Skin epidermis (tissue), 12 donors: ENCODE data around the gene ITPKB.

Experiments
- H3K27ac ChIP-seq, 21 experiments: fragments of 200-600 bp; sonication (generic) in 11 of 21; one replicate each; pipeline ENCODE4 v1.5.0; 2020; ENCODE audit warnings: mild to moderate bottlenecking in 3 of 21, inconsistent platforms in 2 of 21, moderate library complexity in 2 of 21
- H3K4me3 ChIP-seq, 7 experiments: fragments of 200-600 bp; sonication (generic) in 2 of 7; one replicate each; pipeline ENCODE4 v1.5.0; 2020; ENCODE audit warnings: inconsistent platforms in 2 of 7, mild to moderate bottlenecking in 2 of 7, moderate library complexity in 1 of 7

The ITPKB gene

DNA sequence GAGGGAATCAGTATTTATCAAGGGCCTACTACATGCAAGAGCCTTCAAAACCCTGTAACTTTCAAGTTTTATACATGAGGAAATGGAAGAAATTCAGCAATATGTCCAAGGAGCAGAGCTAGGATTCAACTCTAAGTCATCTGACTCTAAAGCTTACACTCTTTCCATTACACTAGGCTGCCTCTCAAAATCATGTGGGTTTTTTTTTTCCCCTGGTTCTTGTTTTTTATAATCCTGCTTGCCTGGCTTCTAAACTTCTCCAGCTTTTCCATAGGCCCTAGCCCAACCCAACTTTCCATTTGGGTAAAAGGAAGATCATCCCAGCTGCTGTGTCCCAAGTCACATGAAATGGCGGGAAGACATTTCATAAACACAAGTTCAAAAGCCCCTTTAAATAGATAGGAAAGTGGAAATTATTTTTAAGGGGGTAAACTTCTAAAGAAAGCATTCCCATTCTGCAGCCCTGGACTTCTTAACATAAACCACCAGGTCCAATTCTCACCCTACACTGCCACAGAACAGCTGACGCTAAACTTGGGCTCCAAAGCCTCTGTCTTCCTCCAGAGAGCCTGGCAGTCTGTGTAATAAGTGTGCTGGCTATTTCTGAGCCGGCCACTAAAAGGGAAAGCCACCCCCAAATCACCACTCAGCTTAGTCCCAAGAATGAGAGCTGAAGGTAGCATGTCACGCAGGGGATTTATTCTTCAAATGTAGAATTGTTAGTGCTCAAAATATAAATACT, 46.9 kb downstream of the ITPKB start:
- Histone ChIP-seq H3K27ac (peak overlapping the region in 17 of 21 experiments; percentile 2 to 79 (median 52)), H3K4me3 (no peak overlapping the region)

DNA sequence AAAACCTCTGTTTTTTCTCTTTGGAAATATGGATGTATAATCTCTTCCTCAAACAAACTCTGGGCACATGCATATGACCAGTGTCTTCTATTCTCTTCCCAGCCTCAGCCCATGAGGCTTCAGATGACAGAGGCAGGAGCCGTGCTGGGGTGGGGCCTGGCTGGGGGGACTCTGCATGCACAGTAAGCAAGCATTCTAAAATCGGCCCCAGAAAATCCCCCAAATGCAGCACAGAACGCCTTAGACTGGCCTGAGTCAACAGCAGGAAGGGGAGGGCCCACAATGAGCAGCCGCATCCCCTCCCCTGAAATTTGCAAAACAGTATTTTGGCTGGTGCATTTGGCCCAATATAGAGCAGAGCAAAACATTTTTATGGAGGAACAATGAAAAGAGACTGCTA, 47.8 kb downstream of the ITPKB start:
- no peak overlapping the region for H3K4me3 ChIP-seq

DNA sequence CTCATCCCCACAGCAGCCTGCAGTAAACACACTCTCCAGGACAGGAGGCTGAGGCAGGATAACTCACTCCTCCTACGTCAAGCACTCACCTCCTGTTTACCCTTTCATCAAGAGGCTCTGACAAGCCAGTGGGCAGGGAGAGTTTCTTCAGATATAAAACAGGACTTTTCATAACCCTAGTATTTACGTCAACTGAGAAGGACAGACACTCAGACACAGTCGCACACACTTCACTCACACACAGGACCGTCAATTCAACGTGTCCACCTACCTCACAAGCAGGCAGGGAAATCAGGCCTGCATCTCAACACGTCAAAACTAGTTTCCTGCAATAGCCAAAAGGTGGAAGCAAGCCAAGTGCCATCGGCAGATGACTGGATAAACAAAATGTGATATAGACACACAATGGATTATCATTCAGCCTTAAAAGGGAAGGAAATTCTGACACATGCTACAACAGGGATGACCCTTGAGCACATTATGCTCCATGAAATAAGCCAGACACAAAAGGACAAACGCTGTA, 48.6 kb downstream of the ITPKB start:
- Histone ChIP-seq H3K4me3 (no peak overlapping the region), H3K27ac (peak overlapping the region in 19 of 21 experiments; percentile 2 to 79 (median 52))

More for the DNA sequence above, 47.8 kb downstream of the ITPKB start:
- H3K27ac ChIP-seq, result peak overlapping the region in 18 of 21 experiments; percentile 2 to 79 (median 52)

DNA sequence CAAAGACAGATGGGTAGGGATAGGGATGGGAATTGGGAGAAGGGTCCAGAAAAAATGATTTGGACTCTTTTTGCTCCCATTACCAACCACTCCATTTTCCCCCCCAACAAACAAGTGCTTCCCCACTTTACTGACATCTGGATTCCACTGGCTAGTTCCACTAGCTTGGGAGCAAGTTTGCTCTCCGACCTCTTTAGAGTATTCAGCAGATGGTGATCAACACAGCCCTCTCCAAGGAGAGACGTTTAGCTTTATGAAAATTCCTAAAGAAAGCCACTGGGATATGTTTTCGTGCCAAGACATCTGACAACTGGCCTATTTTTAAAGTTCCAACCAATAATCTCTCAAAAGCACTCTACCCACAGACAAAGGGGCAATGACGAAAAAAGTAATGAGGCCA, 50.3 kb downstream of the ITPKB start:
- H3K27ac ChIP-seq, result peak overlapping the region in 9 of 21 experiments; percentile 1 to 73 (median 54)
- H3K4me3 ChIP-seq, result no peak overlapping the region

DNA sequence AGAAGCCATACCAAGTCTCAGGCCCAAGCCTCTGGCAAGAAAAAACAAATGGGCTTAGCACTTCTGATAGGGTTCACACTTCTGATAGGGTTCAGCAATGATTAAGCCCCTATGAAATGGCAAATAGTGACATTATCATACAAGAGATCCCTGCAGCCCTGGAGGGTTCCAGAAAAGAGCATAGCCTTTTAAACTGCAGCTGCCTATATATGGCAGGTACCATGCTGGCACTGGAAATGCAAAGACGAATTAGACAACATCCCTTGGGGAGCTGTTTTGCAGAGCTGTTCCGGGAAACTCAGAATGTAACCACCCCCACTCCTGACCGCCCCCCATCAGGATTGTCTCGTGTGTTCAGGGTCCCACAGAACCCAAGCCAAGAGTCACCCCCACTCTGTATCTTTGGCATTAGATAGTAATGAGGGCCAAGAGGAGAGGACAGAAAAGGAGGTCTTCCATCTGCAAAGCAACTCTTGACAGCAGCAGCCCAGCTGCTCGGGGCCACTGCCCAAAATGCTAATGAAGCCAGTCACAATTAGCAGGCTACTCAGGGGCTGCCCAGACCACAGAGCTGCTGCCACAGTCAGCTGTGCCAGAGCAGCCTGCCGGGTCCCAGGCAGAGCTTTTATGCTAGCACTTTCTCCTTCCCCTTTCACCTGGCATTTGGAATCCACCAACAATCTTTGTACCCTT, 50.9 kb downstream of the ITPKB start:
- H3K27ac ChIP-seq, result peak overlapping the region in 9 of 21 experiments; percentile 1 to 73 (median 54)
- no peak overlapping the region for H3K4me3 ChIP-seq

DNA sequence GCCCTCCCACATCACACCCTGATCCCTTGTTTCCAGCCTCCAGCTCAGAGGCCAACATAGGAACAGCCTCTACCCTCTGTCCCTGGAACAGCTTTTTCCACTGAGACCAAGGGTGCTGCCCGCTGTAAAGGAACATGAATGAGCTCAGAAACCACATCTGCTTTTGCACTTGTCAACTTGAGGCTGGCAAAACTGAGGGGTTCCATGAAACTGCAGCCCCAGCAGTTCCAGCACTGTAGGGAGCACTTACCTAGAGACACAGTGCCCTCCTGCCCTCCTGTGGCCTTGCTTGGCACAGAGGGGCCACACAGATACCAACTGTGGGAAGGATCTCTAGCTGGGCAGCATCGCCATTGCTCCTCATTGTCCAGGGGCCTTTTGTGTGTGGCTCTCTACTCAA, 51.7 kb downstream of the ITPKB start:
- Histone ChIP-seq H3K4me3 (no peak overlapping the region), H3K27ac (peak overlapping the region in 5 of 21 experiments; percentile 10 to 55 (median 48))

DNA sequence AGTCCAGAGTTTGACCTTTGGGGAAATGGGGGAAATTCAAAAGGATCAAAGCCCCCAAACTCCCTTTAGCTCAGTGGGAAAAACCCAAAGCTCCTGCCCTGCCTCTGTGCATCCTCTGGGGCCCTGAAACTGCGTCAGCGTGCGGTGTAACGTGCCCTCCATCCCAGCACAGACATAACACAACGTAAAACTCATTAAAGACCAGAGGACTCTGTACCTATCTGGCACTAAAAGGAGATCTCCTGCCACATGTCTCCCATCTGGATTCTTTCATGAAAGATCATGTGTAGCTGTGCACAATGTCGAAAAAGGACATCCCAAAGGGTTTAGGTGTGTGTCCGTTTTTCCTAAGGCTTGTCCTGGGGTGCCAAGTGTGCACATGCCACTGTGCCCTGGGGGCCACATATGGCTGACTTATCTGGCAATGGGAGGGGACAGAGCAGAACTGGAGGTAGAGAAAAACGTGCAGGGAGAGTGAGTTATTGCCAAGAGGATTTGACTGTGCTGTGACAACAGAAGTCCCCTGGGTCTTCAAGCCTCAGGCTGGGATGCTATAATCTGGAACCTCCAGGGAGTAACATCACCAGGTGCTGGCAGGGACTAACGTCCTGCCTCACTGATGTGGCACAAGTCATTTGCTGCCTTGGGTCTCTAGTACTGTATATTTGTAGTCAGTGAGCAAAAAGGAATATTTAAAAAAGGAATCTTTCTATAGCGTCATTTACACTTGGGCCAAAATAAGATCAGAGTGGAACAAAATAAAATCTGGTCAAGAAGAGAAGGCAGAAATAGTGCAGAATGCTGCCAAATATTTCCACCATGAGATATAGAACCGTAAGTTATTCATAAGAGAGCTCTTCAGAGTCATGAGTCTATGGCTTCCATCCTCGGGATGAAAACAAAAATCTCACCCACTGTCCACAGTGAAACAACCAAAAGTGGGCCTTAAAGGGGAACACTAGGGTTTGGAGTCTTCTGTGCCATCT, 52.3 kb downstream of the ITPKB start:
- no peak overlapping the region for H3K4me3 ChIP-seq
- peak overlapping the region in 2 of 21 experiments; percentile 48 to 54 for H3K27ac ChIP-seq

DNA sequence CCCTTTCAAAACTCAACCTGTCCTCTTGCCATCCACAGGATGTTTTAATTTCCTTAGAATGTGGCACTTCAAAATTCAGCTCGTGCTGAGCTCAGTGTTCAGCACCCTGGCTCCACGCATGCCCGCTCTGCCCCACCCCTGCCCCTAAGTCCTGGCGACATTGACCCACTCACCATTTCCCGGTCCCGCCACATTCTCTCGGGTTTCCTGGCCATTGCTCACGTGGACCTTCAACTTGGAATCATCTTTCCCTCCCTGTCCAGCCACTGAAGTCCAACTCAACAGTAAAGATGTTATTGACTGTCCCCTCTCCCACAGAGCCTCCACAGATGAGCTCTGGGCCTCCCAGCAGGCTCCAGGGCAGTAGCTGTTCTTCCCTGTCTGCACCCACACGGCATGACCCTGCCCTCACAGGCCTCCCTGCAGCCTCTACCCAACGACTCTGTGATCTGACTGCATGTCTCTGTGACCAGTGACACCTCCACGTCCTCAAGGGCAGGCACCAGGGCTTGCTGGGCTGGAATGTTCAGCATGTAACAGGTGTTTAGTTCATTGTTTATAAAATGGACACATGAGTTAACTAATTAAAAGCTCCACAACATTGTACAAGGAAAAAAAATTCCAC, 53.8 kb downstream of the ITPKB start:
- Histone ChIP-seq H3K27ac (peak overlapping the region in 3 of 21 experiments; percentile 14 to 17 (median 15)), H3K4me3 (no peak overlapping the region)

DNA sequence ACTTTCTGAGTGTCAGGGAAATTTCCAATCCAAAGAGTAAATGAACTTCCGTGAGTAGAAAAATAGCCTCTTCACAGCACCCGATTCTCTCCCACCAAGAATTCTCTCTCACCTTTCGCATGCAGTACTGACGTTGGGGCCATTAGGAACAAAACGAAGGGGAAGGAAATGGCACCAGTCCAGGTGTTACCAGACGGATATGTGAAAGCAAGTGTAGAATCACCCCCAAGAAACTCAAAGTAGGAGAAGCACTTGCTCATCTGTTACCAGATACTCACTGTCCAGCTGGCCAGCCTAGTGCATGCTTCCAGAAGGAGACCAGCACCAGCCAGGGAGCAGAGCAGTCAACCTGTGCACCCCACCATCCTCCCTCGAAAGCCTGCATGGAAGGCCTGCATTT, 55.1 kb downstream of the ITPKB start:
- Histone ChIP-seq H3K4me3 (no peak overlapping the region), H3K27ac (no peak overlapping the region)

DNA sequence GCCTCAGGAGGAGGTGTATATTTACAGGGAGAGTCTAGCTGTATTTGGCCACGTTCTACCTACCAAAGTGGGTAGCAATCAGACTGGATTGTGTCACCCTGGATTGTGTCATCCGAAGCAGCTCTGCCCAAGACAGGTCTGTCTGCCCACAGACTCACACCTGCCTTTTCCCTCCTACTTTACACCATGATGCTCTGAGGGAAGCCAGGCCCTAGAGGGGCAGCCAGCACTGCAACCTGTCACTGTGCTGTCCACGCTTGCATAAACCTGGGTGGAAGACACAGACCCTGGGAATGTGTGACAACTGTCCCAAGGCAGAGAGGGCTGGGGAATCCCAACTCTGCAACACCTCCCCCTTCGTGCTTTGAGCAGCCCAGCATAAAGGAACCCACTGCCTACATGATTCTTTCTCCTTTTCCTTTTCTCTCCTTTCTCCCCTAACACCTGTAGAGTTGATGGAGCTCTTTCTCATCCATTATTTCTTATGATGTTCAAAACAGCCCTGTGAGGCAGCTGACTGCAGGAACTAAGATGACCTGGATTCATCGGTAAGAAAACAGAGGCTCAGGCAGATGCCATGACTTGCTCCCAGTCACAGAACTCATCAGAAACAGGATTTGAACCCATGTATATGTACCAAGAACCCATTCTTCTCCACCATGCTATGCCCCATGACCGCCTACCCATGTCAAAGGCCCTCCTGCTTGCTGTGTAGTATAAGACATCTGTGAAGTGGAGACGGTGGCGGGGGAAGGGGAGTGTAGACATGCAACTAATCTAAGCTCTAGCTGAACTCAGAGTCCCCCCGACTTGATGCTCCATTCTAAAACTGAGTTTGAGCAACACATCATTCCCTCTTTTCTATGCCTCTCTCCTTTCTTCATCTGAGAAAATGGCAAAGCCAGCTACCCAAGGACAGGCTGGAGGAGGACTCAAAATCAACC, 55.9 kb downstream of the ITPKB start:
- H3K4me3 ChIP-seq, result no peak overlapping the region
- H3K27ac ChIP-seq, result peak overlapping the region in 11 of 21 experiments; percentile 3 to 90 (median 40)

DNA sequence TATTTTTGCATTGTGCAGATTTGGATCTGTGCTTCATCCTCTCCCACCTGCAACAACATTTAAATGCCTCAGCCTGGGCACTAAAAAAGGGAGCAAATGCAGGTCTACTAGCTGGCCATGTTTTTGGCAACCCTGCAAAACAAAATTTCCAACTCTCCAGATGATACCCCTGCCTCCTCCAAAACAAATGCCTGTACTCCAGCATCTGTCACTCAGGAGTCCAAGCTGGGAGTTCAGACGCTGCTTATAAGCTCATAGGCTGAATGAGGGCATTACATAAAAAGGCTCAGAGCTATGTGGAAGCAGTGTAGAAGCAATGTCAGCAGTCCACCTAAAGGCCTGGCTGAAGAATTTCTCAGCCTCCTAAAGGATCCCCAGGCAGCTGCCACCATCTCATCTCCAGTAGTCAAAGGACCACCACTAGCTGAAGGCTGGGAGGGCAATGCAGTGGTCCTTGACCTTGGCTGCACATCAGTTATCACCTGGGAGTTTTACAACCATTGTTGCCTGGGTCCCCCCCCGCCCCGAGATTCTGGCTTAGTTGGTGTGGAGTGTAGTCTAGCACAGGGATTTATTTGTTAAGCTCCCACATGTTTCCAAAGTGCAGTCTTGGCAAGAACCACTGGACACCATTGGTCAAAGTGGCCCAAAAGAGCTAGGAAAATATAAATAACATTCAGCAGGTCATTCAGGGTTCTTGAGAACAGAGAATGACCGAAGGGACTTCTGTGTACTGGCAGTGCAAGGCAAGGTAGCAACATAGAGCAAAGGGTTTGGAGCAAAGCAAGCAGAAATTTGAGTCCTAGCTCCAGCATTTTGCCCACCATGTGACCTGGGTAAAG, 57.2 kb downstream of the ITPKB start:
- peak overlapping the region in 12 of 21 experiments; percentile 3 to 90 (median 38) for H3K27ac ChIP-seq
- H3K4me3 ChIP-seq, result no peak overlapping the region

DNA sequence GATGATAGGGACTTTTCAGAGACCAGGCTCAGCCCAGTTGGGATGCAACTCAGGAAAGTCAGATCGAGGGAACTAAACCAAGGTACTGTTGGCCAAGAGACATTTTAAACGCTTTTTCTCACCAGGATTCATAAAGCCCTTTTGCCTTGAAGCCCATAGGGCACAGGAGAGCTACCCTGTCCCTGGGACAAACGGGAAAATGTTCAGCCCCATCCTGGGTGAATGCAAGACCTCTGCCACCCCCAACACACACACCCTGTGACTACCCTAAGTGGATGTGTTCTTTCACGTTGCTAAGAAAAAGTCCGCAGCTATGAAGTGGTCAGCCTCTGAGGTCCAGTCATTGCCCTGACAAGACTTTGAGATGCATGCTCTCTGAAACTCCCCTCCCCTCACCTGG, 58.4 kb downstream of the ITPKB start:
- peak overlapping the region in 2 of 7 experiments; percentile 22 to 31 for H3K4me3 ChIP-seq

DNA sequence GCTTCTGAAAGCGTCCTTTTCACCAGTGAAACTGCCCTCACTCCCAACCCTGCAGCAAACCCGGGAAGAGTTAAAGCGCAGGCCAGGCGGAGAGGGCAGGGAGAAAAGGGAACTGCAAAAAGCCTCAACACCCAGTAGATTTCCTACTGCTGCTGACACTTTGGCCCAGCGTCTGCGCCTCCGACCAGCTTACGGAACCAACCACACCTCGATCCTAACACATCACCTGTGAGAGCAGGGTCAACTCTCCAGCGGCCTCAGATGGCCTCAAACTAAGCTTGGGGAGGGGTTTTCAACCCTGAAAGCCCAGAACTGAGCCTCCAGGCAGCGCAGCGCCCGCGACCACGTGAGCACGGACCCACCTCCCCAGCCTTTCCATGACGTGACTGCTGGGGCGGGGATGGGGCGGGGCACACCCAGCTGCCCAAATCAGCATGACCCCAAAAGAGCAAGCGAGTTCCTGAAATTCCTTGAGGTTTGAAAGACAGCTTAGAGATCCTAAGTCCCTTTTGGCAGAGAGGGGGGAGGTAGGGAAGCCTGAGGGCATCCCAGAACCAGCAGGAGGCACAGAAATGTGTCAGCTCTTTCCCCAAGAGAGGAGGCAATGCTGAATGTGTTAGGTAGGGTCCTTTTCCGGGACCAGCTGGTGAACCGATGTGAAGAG, 59.1 kb downstream of the ITPKB start:
- H3K4me3 ChIP-seq, result peak overlapping the region; percentile 15 to 40 (median 22)

More for the DNA sequence above, 58.4 kb downstream of the ITPKB start:
- H3K27ac ChIP-seq, result peak overlapping the region in 18 of 21 experiments; percentile 66 to 92 (median 86)

DNA sequence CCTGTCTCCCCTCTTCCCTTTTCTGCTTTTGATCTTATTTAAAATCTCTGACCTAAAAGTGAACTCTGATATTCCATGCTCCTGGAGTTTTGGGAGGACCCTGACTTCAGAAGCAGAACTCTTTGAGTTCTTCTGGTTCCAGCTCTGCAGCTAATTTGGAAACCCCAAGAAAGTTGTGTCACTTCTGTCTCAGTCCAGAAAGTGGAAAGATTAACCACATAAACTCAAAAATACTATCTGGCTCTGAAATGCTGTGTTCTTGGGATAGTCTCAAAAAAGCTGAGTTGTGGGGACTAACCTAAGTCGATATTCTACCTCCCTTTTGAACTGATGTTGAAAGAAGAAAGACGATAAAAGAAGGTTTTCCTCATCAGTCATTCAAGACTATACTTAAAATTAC, 59.8 kb downstream of the ITPKB start:
- Histone ChIP-seq H3K27ac (peak overlapping the region in 20 of 21 experiments; percentile 59 to 92 (median 86)), H3K4me3 (peak overlapping the region in 1 of 7 experiments; percentile 40)

More for the DNA sequence above, 59.1 kb downstream of the ITPKB start:
- peak overlapping the region; percentile 28 to 92 (median 85) for H3K27ac ChIP-seq

DNA sequence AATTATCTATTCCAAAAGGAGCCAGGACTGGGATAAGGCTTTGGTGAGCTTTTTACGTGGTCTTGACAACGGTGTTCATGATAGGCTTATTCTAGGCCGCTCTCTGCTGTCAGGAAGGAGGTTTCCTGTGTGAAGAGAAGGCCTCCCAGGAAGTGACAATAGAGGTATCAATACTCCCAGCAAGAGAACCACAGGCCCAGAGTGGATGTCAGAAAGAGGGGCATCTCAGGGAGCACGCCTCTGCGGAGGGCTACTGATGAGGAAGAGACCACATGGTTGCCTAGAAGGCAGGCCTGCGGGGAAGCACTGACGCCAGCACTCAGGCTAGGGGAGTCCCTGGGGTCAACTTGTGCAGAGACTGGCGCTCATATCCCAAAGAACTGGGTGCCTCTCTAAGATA, 60.4 kb downstream of the ITPKB start:
- H3K4me3 ChIP-seq, result no peak overlapping the region

DNA sequence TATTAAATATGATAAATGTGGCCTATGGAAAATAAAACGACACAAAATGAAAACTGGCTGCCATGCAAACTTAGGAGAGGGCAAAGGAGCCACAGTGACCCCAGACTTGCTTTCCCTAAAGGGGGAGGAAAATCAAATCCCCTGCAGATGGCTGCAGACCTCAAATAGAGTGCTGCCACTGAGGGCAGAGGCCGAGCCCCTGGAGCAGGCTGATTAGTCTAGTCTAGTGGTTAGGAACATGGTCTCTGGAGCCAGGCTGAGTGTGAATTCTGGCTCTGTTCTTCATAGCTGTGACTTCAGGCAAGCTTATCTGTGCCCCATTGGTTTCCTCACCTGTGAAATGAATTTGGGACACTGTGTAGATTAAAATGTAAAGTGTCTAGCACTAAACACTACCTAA, 60.8 kb downstream of the ITPKB start:
- Histone ChIP-seq H3K27ac (peak overlapping the region in 18 of 21 experiments; percentile 50 to 92 (median 86)), H3K4me3 (no peak overlapping the region)

More for the DNA sequence above, 60.4 kb downstream of the ITPKB start:
- peak overlapping the region in 19 of 21 experiments; percentile 59 to 92 (median 86) for H3K27ac ChIP-seq
